K562 (cell line): ENCODE data around the gene DIP2B. TPM values are rescaled to one million over a fixed set of nuclear protein-coding genes. Genes with fewer than 3 reads are reported as not detected.

Experiments
- ATAC-seq: fragments of 200-7000 bp; cut with Tn5 transposase; 3 replicates; pipeline ENCODE4 v1.9.1; 2020; ENCODE audit warnings: moderate library complexity
- BruUV-seq: library from RNA; stranded (reverse); fragments of 400-500 nt; replicated peaks from 2 replicates; lab custom pipeline; 2021; lab: Mats Ljungman, UMichigan
- CTCF ChIA-PET: fragments of 300-600 bp; formaldehyde crosslinking; extraction: SDS; loops from one replicate; lab custom pipeline; 2021; ENCODE audit warnings: low intra/inter-chr PET ratio; lab: Yijun Ruan, JAX
- POLR2A ChIA-PET: fragments of 300-600, 350-650 bp; sonication (Branson Sonifier 250); formaldehyde crosslinking; extraction: SDS; loops from one replicate; lab custom pipeline; 2021; ENCODE audit warnings: antibody characterized with exemption, inconsistent platforms; lab: Yijun Ruan, JAX
- DNase-seq, 4 experiments: peaks; one replicate each; pipeline versions ENCODE4 v3.0.0 to v3.0.0-alpha.2; 2011 to 2018; ENCODE audit warnings: low spot score in 3 of 4, mixed read lengths in 3 of 4; ENCODE audit errors: extremely low read depth in 1 of 4
- FAIRE-seq: peaks from 2 replicates; lab custom pipeline; 2011; peaks lifted over from hg19 to GRCh38; lab: Jason Lieb, UNC
- H2AFZ ChIP-seq: 2 replicates; pipeline ENCODE4 v1.6.0; 2011; ENCODE audit warnings: low read depth, low read length, control low read depth, inconsistent platforms
- H3K27ac ChIP-seq: fragments of 200-600 bp; 3 replicates; pipeline ENCODE4 v1.8.0; 2011; ENCODE audit warnings: low read depth, mild to moderate bottlenecking, control low read depth, inconsistent platforms, low read length, moderate library complexity, mixed read lengths; ENCODE audit errors: extremely low read depth
- H3K27me3 ChIP-seq, 2 experiments: fragments of 300-600 bp in 1 of 2; 2 replicates in 1 of 2; 3 replicates in 1 of 2; pipeline versions ENCODE4 v1.6.0 to v1.8.0; 2011; ENCODE audit warnings: inconsistent platforms in 2 of 2, low read length in 2 of 2, mild to moderate bottlenecking in 1 of 2, mixed read lengths in 1 of 2, moderate library complexity in 1 of 2; ENCODE audit not compliant: control insufficient read depth in 2 of 2, insufficient read depth in 2 of 2
- H3K36me3 ChIP-seq: fragments of 300-600 bp; 3 replicates; pipeline ENCODE4 v1.8.0; 2011; ENCODE audit warnings: mild to moderate bottlenecking, low read length, inconsistent platforms; ENCODE audit not compliant: control insufficient read depth, insufficient read depth
- H3K4me1 ChIP-seq, 2 experiments: fragments of 200-600 bp in 1 of 2; replicated peaks in 1 of 2; 2 replicates in 1 of 2; 3 replicates in 1 of 2; pipeline versions ENCODE4 v1.5.1 to v1.8.0; 2011; ENCODE audit warnings: inconsistent platforms in 2 of 2, low read length in 2 of 2, mild to moderate bottlenecking in 1 of 2, mixed read lengths in 1 of 2, moderate library complexity in 1 of 2; ENCODE audit not compliant: control insufficient read depth in 2 of 2, insufficient read depth in 2 of 2
- H3K4me2 ChIP-seq: 2 replicates; pipeline ENCODE4 v1.6.1; 2011; ENCODE audit warnings: low read length, control low read depth, inconsistent platforms, mixed read lengths; ENCODE audit not compliant: insufficient read depth
- H3K4me3 ChIP-seq: fragments of 200-600 bp; sonication (generic), shearing (Covaris generic); 2 replicates; pipeline ENCODE4 v1.5.1; 2016; ENCODE audit warnings: control low read depth, inconsistent platforms
- H3K79me2 ChIP-seq: fragments of 200-600 bp; 3 replicates; pipeline ENCODE4 v1.8.0; 2011; ENCODE audit warnings: low read length, inconsistent platforms; ENCODE audit not compliant: control insufficient read depth, insufficient read depth
- H3K9ac ChIP-seq, 2 experiments: 2 replicates each; pipeline versions ENCODE4 v1.6.0 to v1.6.1; 2011; ENCODE audit warnings: low read depth in 2 of 2, low read length in 2 of 2, control low read depth in 1 of 2, inconsistent platforms in 1 of 2, mild to moderate bottlenecking in 1 of 2, mixed read lengths in 1 of 2; ENCODE audit not compliant: insufficient read depth in 1 of 2
- H3K9me1 ChIP-seq: one replicate; pipeline ENCODE4 v1.6.0; 2011; ENCODE audit warnings: inconsistent platforms, mild to moderate bottlenecking, low read length, moderate library complexity; ENCODE audit not compliant: control insufficient read depth, insufficient read depth
- H3K9me3 ChIP-seq: replicated peaks from 2 replicates; pipeline ENCODE4 v1.5.1; 2011; ENCODE audit warnings: low read depth, low read length, inconsistent platforms; ENCODE audit not compliant: control insufficient read depth, insufficient read depth
- H4K20me1 ChIP-seq: replicated peaks from 2 replicates; pipeline ENCODE4 v1.6.1; 2011; ENCODE audit warnings: low read length, inconsistent platforms, mixed read lengths; ENCODE audit not compliant: control insufficient read depth, insufficient read depth
- HEY1 ChIP-seq: fragments of 250-450 bp; sonication (Bioruptor Pico); IDR thresholded peaks from 2 replicates; pipeline ENCODE4 v1.5.0; 2020; ENCODE audit warnings: mild to moderate bottlenecking, moderate library complexity, borderline replicate concordance
- ZNF165 ChIP-seq: fragments of 250-450 bp; sonication (Bioruptor Pico); IDR thresholded peaks from 2 replicates; pipeline ENCODE4 v1.4.0; 2020; ENCODE audit warnings: borderline replicate concordance
- ZNF347 ChIP-seq: fragments of 450-650 bp; formaldehyde crosslinking; IDR thresholded peaks from 2 replicates; pipeline ENCODE4 v1.4.0; 2020; ENCODE audit warnings: low read depth, mild to moderate bottlenecking, moderate library complexity
- WGBS: fragments of 100-300 bp; shearing (Covaris generic); methylation state at CpG from one replicate; pipeline ENCODE4 v1.1.6; 2016; ENCODE audit warnings: low coverage, mixed read lengths; ENCODE audit not compliant: insufficient coverage; ENCODE audit errors: missing lambda C conversion rate; 5-methylcytosine and 5-hydroxymethylcytosine counted together
- in situ Hi-C: fragments of 300-500 bp; cut with MboI; formaldehyde crosslinking; loops from 4 replicates; pipeline ENCODE4 v1.15.0; 2018; ENCODE audit warnings: inconsistent platforms, mixed read lengths
- intact Hi-C: fragments of 100-400 bp; cut with micrococcal nuclease; formaldehyde crosslinking; loops from 2 replicates; pipeline ENCODE4 v1.14.2; 2022
- polyA plus RNA-seq, 8 experiments: library from polyadenylated mRNA; depleted of rRNA in 4 of 8; stranded (reverse) in 5 of 8; unstranded in 3 of 8; fragments of >200 nt; fragmentation: Nextera tagmentation in 2 of 8; fragmentation: Illumina TruSeq in 1 of 8; extraction: Ambion mirVana in 2 of 8; extraction: Trizol in 1 of 8; gene quantifications; 2 replicates each; pipeline versions ENCODE4 v1.2.1 to v1.2.3, GENCODE V29; 2011 to 2014; ENCODE audit warnings: inconsistent platforms in 1 of 8, missing spikeins in 1 of 8
- total RNA-seq, 7 experiments: library from RNA; depleted of rRNA in 6 of 7; stranded (reverse); fragments of >200 nt in 6 of 7; fragmentation: Illumina TruSeq in 2 of 7; extraction: Trizol in 2 of 7; gene quantifications; 2 replicates each; pipeline versions ENCODE4 v1.2.1 to v1.2.3, GENCODE V29; 2011 to 2021; ENCODE audit warnings: low replicate concordance in 1 of 7
- TF ChIP-seq, protein P1 (sequence below): sonication (generic); formaldehyde crosslinking; IDR thresholded peaks from 2 replicates; pipeline ENCODE4 v1.8.0; 2022; ENCODE audit warnings: missing genetic modification reagents, mild to moderate bottlenecking, borderline replicate concordance
- TF ChIP-seq, protein P2 (sequence below): fragments of 150-350 bp; conservative IDR thresholded peaks from 2 replicates; pipeline ENCODE4 v1.6.1; 2014; ENCODE audit warnings: low read length

The DIP2B gene
- total and polyA plus RNA-seq, 9 of the 15 experiments (the other 6 are each of a cell fraction or from before 2014, with no cell fraction given) = 4.6 to 26.1 (median 18.8) TPM

DNA sequence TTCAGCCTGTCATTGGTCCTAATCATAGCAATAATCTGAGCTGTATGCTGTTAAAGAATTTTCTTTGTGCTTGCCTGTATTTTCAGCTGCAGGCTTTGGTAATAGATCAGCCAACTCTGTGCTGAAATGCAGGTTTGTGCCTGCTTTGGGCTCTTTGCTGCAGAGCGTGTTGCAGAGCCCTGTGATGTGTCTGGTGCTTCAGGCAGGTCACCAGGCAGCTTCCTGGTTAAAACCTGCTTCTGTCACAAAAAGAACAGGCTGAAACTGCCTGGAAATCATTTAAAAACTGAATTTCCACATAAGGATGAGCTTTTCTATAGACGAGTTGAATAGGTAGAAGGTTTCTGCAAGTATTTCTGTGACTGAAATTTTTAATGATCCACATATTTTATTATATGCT lies 3.1 kb downstream of the DIP2B start:
- CTCF ChIA-PET = no interaction called here
- POLR2A ChIA-PET = interaction anchor here (0.6 to 1.9 kb wide), 11 partner anchors 10 to 258 kb away, joined by 3 to 6 read pairs (median 4); no protein-coding TSS in a partner anchor
- Histone ChIP-seq H3K27me3 (no peaks in the 10 kb centered on the region), H3K36me3 (0 out of 3 replicates have a peak, but pooled peaks cover 2% of the 10 kb centered on the region), H3K27ac (no peak overlapping the region), H3K9ac (no peak overlapping the region), H2AFZ (no peak overlapping the region), H3K4me1 (peaks cover 22 to 23% of the 10 kb centered on the region in 2 experiments), H3K4me3 (no peak overlapping the region), H4K20me1 (peaks cover 9% of the 10 kb centered on the region), H3K4me2 (no peak overlapping the region), H3K9me1 (no peaks in the 10 kb centered on the region)
- no TSS peak for BruUV-seq
- ATAC-seq = no peak
- in situ Hi-C loops (loop anchor here (5.0 to 10.0 kb wide), 2 partner anchors 129 to 237 kb away; no protein-coding TSS in a partner anchor), intact Hi-C loops (loop anchor here (2.0 to 5.0 kb wide), 2 partner anchors 43 to 89 kb away; no protein-coding TSS in a partner anchor)
- WGBS = 73% methylated on average over 2 of the region's 2 CpGs
- no peak for DNase-seq
- TF ChIP-seq, protein P1, sequence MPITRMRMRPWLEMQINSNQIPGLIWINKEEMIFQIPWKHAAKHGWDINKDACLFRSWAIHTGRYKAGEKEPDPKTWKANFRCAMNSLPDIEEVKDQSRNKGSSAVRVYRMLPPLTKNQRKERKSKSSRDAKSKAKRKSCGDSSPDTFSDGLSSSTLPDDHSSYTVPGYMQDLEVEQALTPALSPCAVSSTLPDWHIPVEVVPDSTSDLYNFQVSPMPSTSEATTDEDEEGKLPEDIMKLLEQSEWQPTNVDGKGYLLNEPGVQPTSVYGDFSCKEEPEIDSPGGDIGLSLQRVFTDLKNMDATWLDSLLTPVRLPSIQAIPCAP = no peak
- no peak for TF ChIP-seq HEY1
- TF ChIP-seq ZNF347 (CRISPR knock-in tag) = no peak
- TF ChIP-seq, protein P2, sequence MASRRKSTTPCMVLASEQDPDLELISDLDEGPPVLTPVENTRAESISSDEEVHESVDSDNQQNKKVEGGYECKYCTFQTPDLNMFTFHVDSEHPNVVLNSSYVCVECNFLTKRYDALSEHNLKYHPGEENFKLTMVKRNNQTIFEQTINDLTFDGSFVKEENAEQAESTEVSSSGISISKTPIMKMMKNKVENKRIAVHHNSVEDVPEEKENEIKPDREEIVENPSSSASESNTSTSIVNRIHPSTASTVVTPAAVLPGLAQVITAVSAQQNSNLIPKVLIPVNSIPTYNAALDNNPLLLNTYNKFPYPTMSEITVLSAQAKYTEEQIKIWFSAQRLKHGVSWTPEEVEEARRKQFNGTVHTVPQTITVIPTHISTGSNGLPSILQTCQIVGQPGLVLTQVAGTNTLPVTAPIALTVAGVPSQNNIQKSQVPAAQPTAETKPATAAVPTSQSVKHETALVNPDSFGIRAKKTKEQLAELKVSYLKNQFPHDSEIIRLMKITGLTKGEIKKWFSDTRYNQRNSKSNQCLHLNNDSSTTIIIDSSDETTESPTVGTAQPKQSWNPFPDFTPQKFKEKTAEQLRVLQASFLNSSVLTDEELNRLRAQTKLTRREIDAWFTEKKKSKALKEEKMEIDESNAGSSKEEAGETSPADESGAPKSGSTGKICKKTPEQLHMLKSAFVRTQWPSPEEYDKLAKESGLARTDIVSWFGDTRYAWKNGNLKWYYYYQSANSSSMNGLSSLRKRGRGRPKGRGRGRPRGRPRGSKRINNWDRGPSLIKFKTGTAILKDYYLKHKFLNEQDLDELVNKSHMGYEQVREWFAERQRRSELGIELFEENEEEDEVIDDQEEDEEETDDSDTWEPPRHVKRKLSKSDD = no peak
- TF ChIP-seq ZNF165 (CRISPR knock-in tag) = no peak
- TF ChIP-seq, all 486 proteins: peak for 0
- Histone ChIP-seq H3K9me3 (no peaks in the 10 kb centered on the region), H3K79me2 (peaks cover 70% of the 10 kb centered on the region)
- no peak for FAIRE-seq
